ENCODE data around the gene EXOG.

EXOG gene

GRCh38 chr3:38472342-38472741, 23.8 kb upstream of the EXOG start:
- in situ Hi-C loops (cut with MboI; ENCODE audit: low sequenced_read_pairs) = no loop called here

GRCh38 chr3:38473229-38473628, 22.9 kb upstream of the EXOG start:
- in situ Hi-C loops (cut with MboI; ENCODE audit: low sequenced_read_pairs) = no loop called here

GRCh38 chr3:38474928-38475605, 21.1 kb upstream of the EXOG start:
- in situ Hi-C loops (cut with MboI; ENCODE audit: low sequenced_read_pairs) = no loop called here

GRCh38 chr3:38475716-38476115, 20.4 kb upstream of the EXOG start:
- in situ Hi-C loops (cut with MboI; ENCODE audit: low sequenced_read_pairs) = no loop called here

GRCh38 chr3:38476157-38476756, 19.9 kb upstream of the EXOG start:
- in situ Hi-C loops (cut with MboI; ENCODE audit: low sequenced_read_pairs) = no loop called here

- in situ Hi-C loops (cut with MboI; ENCODE audit: low sequenced_read_pairs) = no loop called here
Measured at GRCh38 chr3:38477057-38477820, 18.9 kb upstream of the EXOG start.

GRCh38 chr3:38477839-38478450, 18.2 kb upstream of the EXOG start:
- in situ Hi-C loops (cut with MboI; ENCODE audit: low sequenced_read_pairs) = no loop called here

- in situ Hi-C loops (cut with MboI; ENCODE audit: low sequenced_read_pairs) = no loop called here
Measured at GRCh38 chr3:38478901-38479300, 17.2 kb upstream of the EXOG start.

GRCh38 chr3:38479431-38480092, 16.6 kb upstream of the EXOG start:
- in situ Hi-C loops (cut with MboI; ENCODE audit: low sequenced_read_pairs) = no loop called here

GRCh38 chr3:38480093-38480445, 16.1 kb upstream of the EXOG start:
- in situ Hi-C loops (cut with MboI; ENCODE audit: low sequenced_read_pairs) = no loop called here

GRCh38 chr3:38480930-38481329, 15.2 kb upstream of the EXOG start:
- in situ Hi-C loops (cut with MboI; ENCODE audit: low sequenced_read_pairs) = no loop called here

GRCh38 chr3:38482951-38483350, 13.2 kb upstream of the EXOG start:
- in situ Hi-C loops (cut with MboI; ENCODE audit: low sequenced_read_pairs) = no loop called here

- in situ Hi-C loops (cut with MboI; ENCODE audit: low sequenced_read_pairs) = no loop called here
Measured at GRCh38 chr3:38487323-38487722, 8.8 kb upstream of the EXOG start.

- in situ Hi-C loops (cut with MboI; ENCODE audit: low sequenced_read_pairs) = no loop called here
Measured at GRCh38 chr3:38488949-38489348, 7.2 kb upstream of the EXOG start.

- in situ Hi-C loops (cut with MboI; ENCODE audit: low sequenced_read_pairs) = no loop called here
Measured at GRCh38 chr3:38489766-38490165, 6.4 kb upstream of the EXOG start.

- in situ Hi-C loops (cut with MboI; ENCODE audit: low sequenced_read_pairs) = no loop called here
Measured at GRCh38 chr3:38490281-38491030, 5.7 kb upstream of the EXOG start.

- in situ Hi-C loops (cut with MboI; ENCODE audit: low sequenced_read_pairs) = no loop called here
Measured at GRCh38 chr3:38491215-38491614, 4.9 kb upstream of the EXOG start.

GRCh38 chr3:38493031-38493430, 3.1 kb upstream of the EXOG start:
- in situ Hi-C loops (cut with MboI; ENCODE audit: low sequenced_read_pairs) = no loop called here

GRCh38 chr3:38497031-38497430, 891 bp downstream of the EXOG start:
- in situ Hi-C loops (cut with MboI; ENCODE audit: low sequenced_read_pairs) = no loop called here

- in situ Hi-C loops (cut with MboI; ENCODE audit: low sequenced_read_pairs) = no loop called here
Measured at GRCh38 chr3:38500688-38501417, 4.7 kb downstream of the EXOG start.

Data from HL-60/S4 treated with phorbol 12-myristate 13-acetate at 8.2 ng/mL for 4 days and 3 days (cell line).